BJ (cell line): ENCODE data around the gene ZSCAN12. TPM values are rescaled to one million over a fixed set of nuclear protein-coding genes. Genes with fewer than 3 reads are reported as not detected.

Experiments
- CTCF ChIA-PET: fragments of 350-600 bp; formaldehyde crosslinking; extraction: SDS; loops from one replicate; lab custom pipeline; 2021; ENCODE audit warnings: antibody characterized with exemption, inconsistent platforms; lab: Yijun Ruan, JAX
- POLR2A ChIA-PET: fragments of 300-600 bp; sonication (Branson Sonifier 250); formaldehyde crosslinking; extraction: SDS; loops from one replicate; lab custom pipeline; 2021; ENCODE audit warnings: antibody characterized with exemption; lab: Charles Lee
- DNase-seq: peaks from one replicate; pipeline ENCODE4 v3.0.0-alpha.2; 2011; ENCODE audit warnings: low read depth
- H3K27me3 ChIP-seq: 2 replicates; pipeline ENCODE4 v1.6.0; 2011; ENCODE audit warnings: low read length; ENCODE audit not compliant: control insufficient read depth, insufficient read depth
- H3K36me3 ChIP-seq: 2 replicates; pipeline ENCODE4 v1.5.1; 2011; ENCODE audit warnings: low read length; ENCODE audit not compliant: control insufficient read depth, insufficient read depth
- H3K4me3 ChIP-seq: 2 replicates; pipeline ENCODE4 v1.5.1; 2011; ENCODE audit warnings: low read depth, mild to moderate bottlenecking, control low read depth, low read length
- CTCF ChIP-seq: IDR thresholded peaks from 2 replicates; pipeline ENCODE4 v1.5.1; 2011; ENCODE audit warnings: low read depth, mild to moderate bottlenecking, control low read depth, inconsistent platforms, low read length, moderate library complexity; ENCODE audit not compliant: insufficient read depth
- polyA plus RNA-seq: library from polyadenylated mRNA; depleted of rRNA; stranded (reverse); fragments of >200 nt; gene quantifications from 2 replicates; pipeline ENCODE4 v1.2.3, GENCODE V29; 2011

Gene ZSCAN12
- polyA plus RNA-seq, 1 experiment = 2.2 TPM

DNA sequence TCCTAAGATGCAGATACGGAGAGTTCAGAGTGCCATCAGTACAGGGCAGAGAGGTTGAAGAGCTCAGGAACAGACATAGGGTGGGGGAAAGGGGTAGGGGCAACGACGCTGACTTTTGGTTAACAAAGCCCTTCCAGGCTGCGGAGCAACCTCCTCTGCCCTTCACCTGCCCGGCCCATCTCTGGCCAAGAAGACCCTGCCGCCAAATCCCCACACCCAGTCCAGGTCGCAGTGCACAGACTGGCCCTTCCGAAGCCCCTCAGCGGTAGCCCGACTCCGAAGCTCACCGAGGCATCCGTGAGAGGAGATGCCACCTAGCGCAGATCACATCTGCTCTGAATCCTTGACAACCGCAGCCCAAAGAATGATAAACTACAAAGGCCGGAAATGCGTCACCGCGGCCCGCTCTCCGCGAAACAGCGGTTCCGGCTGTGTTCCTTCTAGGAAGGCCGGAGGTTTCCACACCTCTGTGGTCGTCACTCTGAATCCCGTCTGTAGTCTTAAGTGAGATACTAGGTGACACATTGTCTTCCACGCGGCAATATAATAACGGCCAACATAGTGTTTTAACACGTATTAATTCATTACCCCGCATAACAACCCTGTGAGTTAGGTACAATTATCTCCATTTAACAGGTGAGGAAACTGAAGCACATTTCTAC is 43.7 kb upstream of the ZSCAN12 start, which contains the start of gene ZSCAN23:
TSS of gene ZSCAN23 (minus strand) at position 380 of the 662 bp plus-strand sequence. CDS start 7,225 bp downstream, outside the sequence.
- Histone ChIP-seq H3K36me3 (no peaks in the 10 kb centered on the region), H3K27me3 (no peaks in the 10 kb centered on the region), H3K4me3 (peak within 1 kb of the TSS; percentile 56)
- ChIA-PET CTCF (no interaction called here), POLR2A (no interaction called here)
- no peak for TF ChIP-seq CTCF
- peak; percentile 21 for DNase-seq

DNA sequence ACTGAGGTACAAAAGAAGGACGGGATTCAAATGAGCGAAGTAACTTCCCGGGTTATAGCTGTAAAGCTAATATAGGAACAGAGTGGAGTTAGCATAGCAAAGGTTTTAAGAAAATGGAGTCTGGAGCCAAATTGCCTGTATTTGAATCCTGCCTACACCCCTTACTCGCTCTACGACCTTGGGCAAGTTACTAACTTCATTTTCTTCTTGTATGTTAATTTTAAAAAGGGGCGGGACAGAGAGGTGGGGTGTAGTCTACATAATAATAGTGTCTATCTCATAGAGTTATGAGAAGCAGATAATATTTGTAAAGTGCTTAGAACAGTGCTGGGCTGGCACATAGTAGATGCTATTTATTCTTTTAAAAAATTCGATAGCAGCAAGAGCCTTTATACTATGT is 43.0 kb upstream of the ZSCAN12 start:
- ChIA-PET POLR2A (no interaction called here), CTCF (interaction anchor here (0.7 kb wide), 1 partner anchor 46 kb away, joined by 3 read pairs; no protein-coding TSS in a partner anchor)
- no peaks in the 10 kb centered on the region for H3K36me3 ChIP-seq
- DNase-seq = no peak
- no peak for TF ChIP-seq CTCF
- no peaks in the 10 kb centered on the region for H3K27me3 ChIP-seq
- H3K4me3 ChIP-seq = peak overlapping the region; percentile 56

GRCh38 chr6:28436404-28436803 is 36.9 kb upstream of the ZSCAN12 start:
- DNase-seq = no peak
- TF ChIP-seq CTCF = no peak
- POLR2A ChIA-PET = no interaction called here
- Histone ChIP-seq H3K36me3 (peaks cover 3% of the 10 kb centered on the region; the same call in 1 of the 2 replicates), H3K4me3 (no peak overlapping the region), H3K27me3 (no peaks in the 10 kb centered on the region)
- CTCF ChIA-PET = no interaction called here

GRCh38 chr6:28433119-28433518 is 33.6 kb upstream of the ZSCAN12 start:
- Histone ChIP-seq H3K36me3 (peaks cover 3% of the 10 kb centered on the region), H3K27me3 (no peaks in the 10 kb centered on the region), H3K4me3 (no peak overlapping the region)
- no peak for TF ChIP-seq CTCF
- ChIA-PET CTCF (no interaction called here), POLR2A (interaction anchor here (0.6 kb wide), 1 partner anchor 19 kb away, joined by 3 read pairs; no protein-coding TSS in a partner anchor)
- no peak for DNase-seq

GRCh38 chr6:28429781-28430180 is 30.2 kb upstream of the ZSCAN12 start:
- H3K4me3 ChIP-seq = no peak overlapping the region
- DNase-seq = no peak
- peaks cover 3% of the 10 kb centered on the region for H3K36me3 ChIP-seq
- CTCF ChIA-PET = no interaction called here
- POLR2A ChIA-PET = interaction anchor here (0.7 kb wide), 1 partner anchor 666 kb away, joined by 4 read pairs; no protein-coding TSS in a partner anchor
- H3K27me3 ChIP-seq = no peaks in the 10 kb centered on the region
- TF ChIP-seq CTCF = no peak
